ENCODE measurements around the gene NOLC1. TPM values are rescaled to one million over a fixed set of nuclear protein-coding genes. Genes with fewer than 3 reads are reported as not detected.

NOLC1 gene
- polyA plus RNA-seq, 2 of the 4 experiments (the other 2 are of a cell fraction) = 129 to 188 TPM

DNA sequence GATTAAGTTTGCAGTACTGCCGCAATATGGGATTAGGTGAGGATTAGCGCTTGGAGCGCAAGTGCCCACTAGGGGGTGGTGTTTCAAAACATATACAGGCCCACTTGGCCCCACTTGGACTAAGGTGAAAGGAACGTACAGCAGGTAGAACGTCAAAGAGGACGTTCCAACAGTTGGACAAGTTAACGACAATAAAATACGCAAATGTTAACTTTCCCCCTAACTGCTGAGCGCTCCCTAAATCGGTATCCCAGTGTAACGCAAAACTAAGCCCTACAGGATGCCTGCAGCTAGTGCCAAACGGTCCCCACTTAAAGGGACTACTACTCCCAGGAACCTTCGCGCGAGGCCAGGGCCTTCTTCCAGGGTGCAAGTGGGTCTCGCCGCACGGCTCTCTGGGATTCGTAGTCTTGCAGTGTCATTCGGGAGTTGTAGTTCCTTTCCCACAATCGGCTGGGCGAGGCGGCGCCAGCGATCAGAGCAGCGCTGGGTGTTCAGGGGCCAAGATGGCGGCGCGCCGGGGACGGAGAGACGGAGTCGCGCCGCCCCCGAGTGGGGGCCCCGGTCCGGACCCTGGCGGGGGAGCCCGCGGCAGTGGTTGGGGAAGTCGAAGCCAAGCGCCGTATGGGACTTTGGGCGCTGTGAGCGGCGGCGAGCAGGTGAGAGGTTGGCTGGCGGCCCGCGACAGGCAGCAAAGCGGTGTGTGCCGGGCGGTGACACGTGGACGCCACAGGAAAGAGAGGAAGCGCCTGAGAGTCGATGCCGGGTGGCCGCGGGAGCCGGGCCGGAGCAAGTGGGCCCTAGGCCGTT is 19.4 kb upstream of the NOLC1 start, which contains the start of gene PPRC1:
TSS of gene PPRC1 (plus strand) at position 478 of the 810 bp plus-strand sequence. CDS start at position 507, 29 bp downstream.
- peak; percentile 97 for FAIRE-seq
- ChIA-PET POLR2A (interaction anchor here (1.4 kb wide), 1 partner anchor 18 kb away, joined by 8 read pairs; no protein-coding TSS in a partner anchor), CTCF (interaction anchor here (0.7 to 3.0 kb wide), 13 partner anchors 7 to 264 kb away, joined by 3 to 45 read pairs (median 6); partner anchors contain the start of genes LDB1 and NOLC1)
- WGBS (ENCODE audit: missing lambda C conversion rate) = 1% methylated on average over 16 of the region's 64 CpGs
- Histone ChIP-seq H3K4me2 (peak within 1 kb of the TSS; percentile 98), H3K4me1 (peaks cover 40% of the 10 kb centered on the region), H3K4me3 (peak within 1 kb of the TSS; percentile 92), H3K27ac (peak within 1 kb of the TSS; percentile 98 to 99), H3K9me3 (no peaks in the 10 kb centered on the region)
- DNase-seq (ENCODE audit: low read depth in 1 of 2, low spot score in 1 of 2) = peak; percentile 99
- peak; percentile 95 to 96 for ATAC-seq
- TF ChIP-seq, protein P1, sequence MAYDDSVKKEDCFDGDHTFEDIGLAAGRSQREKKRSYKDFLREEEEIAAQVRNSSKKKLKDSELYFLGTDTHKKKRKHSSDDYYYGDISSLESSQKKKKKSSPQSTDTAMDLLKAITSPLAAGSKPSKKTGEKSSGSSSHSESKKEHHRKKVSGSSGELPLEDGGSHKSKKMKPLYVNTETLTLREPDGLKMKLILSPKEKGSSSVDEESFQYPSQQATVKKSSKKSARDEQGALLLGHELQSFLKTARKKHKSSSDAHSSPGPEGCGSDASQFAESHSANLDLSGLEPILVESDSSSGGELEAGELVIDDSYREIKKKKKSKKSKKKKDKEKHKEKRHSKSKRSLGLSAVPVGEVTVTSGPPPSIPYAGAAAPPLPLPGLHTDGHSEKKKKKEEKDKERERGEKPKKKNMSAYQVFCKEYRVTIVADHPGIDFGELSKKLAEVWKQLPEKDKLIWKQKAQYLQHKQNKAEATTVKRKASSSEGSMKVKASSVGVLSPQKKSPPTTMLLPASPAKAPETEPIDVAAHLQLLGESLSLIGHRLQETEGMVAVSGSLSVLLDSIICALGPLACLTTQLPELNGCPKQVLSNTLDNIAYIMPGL (CRISPR knock-in tag; IDR thresholded peaks at IDR 0.05; ENCODE audit: borderline replicate concordance) = peak; percentile 48; the same call in 1 of the 2 replicates
- TF ChIP-seq RCOR1 (IDR thresholded peaks at IDR 0.05; ENCODE audit: low read depth, low read length) (no peak), RAD21 (conservative IDR thresholded peaks at IDR 0.05 in 1 of 2, IDR thresholded peaks at IDR 0.05 in 1 of 2) (peak; percentile 74 to 78), JUN (IDR thresholded peaks at IDR 0.05) (peak; percentile 78 to 93; a peak in 4 of 5 replicates), TP53 (CRISPR knock-in tag; IDR thresholded peaks at IDR 0.05) (no peak), FOXS1 (CRISPR knock-in tag; IDR thresholded peaks at IDR 0.05) (no peak), FOSB (CRISPR knock-in tag; IDR thresholded peaks at IDR 0.05) (no peak), NPAS2 (CRISPR knock-in tag; IDR thresholded peaks at IDR 0.05; ENCODE audit: borderline replicate concordance) (no peak), BCL3 (IDR thresholded peaks at IDR 0.05) (peak; percentile 74; the same call in 2 of the 3 replicates), HEYL (CRISPR knock-in tag; IDR thresholded peaks at IDR 0.05) (no peak), ZSCAN20 (CRISPR knock-in tag; IDR thresholded peaks at IDR 0.05) (no peak), PHF8 (IDR thresholded peaks at IDR 0.05; ENCODE audit: borderline replicate concordance, low read depth) (peak; percentile 98), USF2 (IDR thresholded peaks at IDR 0.05) (no peak), ELK1 (IDR thresholded peaks at IDR 0.05; ENCODE audit: low read depth, low read length) (no peak), POLR2A (IDR thresholded peaks at IDR 0.05; ENCODE audit: low read length) (peak; percentile 69), CBX8 (IDR thresholded peaks at IDR 0.05) (no peak), KDM5A (IDR thresholded peaks at IDR 0.05) (peak; percentile 63; the same call in 1 of the 2 replicates), E2F6 (IDR thresholded peaks at IDR 0.05; ENCODE audit: borderline replicate concordance, low read depth) (no peak; the same call in 1 of the 2 replicates), CHD2 (IDR thresholded peaks at IDR 0.05; ENCODE audit: low read length, partially characterized antibody) (no peak), CHD4 (IDR thresholded peaks at IDR 0.05; ENCODE audit: borderline replicate concordance) (no peak), MAX (IDR thresholded peaks at IDR 0.05) (peak; percentile 87), MAFK (IDR thresholded peaks at IDR 0.05; ENCODE audit: partially characterized antibody) (peak; percentile 11), CBX2 (IDR thresholded peaks at IDR 0.05; ENCODE audit: borderline replicate concordance, low read depth) (no peak)
- TF ChIP-seq, protein P2, sequence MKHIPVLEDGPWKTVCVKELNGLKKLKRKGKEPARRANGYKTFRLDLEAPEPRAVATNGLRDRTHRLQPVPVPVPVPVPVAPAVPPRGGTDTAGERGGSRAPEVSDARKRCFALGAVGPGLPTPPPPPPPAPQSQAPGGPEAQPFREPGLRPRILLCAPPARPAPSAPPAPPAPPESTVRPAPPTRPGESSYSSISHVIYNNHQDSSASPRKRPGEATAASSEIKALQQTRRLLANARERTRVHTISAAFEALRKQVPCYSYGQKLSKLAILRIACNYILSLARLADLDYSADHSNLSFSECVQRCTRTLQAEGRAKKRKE (CRISPR knock-in tag; IDR thresholded peaks at IDR 0.05; ENCODE audit: low read depth) = no peak; the same call in 1 of the 2 replicates
- TF ChIP-seq, protein P3, sequence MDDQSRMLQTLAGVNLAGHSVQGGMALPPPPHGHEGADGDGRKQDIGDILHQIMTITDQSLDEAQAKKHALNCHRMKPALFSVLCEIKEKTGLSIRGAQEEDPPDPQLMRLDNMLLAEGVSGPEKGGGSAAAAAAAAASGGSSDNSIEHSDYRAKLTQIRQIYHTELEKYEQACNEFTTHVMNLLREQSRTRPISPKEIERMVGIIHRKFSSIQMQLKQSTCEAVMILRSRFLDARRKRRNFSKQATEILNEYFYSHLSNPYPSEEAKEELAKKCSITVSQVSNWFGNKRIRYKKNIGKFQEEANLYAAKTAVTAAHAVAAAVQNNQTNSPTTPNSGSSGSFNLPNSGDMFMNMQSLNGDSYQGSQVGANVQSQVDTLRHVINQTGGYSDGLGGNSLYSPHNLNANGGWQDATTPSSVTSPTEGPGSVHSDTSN (IDR thresholded peaks at IDR 0.05) = no peak
- TF ChIP-seq, protein P4, sequence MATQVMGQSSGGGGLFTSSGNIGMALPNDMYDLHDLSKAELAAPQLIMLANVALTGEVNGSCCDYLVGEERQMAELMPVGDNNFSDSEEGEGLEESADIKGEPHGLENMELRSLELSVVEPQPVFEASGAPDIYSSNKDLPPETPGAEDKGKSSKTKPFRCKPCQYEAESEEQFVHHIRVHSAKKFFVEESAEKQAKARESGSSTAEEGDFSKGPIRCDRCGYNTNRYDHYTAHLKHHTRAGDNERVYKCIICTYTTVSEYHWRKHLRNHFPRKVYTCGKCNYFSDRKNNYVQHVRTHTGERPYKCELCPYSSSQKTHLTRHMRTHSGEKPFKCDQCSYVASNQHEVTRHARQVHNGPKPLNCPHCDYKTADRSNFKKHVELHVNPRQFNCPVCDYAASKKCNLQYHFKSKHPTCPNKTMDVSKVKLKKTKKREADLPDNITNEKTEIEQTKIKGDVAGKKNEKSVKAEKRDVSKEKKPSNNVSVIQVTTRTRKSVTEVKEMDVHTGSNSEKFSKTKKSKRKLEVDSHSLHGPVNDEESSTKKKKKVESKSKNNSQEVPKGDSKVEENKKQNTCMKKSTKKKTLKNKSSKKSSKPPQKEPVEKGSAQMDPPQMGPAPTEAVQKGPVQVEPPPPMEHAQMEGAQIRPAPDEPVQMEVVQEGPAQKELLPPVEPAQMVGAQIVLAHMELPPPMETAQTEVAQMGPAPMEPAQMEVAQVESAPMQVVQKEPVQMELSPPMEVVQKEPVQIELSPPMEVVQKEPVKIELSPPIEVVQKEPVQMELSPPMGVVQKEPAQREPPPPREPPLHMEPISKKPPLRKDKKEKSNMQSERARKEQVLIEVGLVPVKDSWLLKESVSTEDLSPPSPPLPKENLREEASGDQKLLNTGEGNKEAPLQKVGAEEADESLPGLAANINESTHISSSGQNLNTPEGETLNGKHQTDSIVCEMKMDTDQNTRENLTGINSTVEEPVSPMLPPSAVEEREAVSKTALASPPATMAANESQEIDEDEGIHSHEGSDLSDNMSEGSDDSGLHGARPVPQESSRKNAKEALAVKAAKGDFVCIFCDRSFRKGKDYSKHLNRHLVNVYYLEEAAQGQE (IDR thresholded peaks at IDR 0.05) = peak; percentile 23; the same call in 1 of the 2 replicates
